Smooth muscle cell (in vitro differentiated cells): ENCODE data around the gene HNRNPK. TPM values are rescaled to one million over a fixed set of nuclear protein-coding genes. Genes with fewer than 3 reads are reported as not detected.
A peak's percentile ranks its signal among the peaks of the same experiment; 100 is the strongest.

Experiments used
- DNase-seq: peaks from one replicate; lab custom pipeline; 2025; ENCODE audit not compliant: unreplicated experiment; lab: John Stamatoyannopoulos, UW
- H2AFZ ChIP-seq: fragments of 200-600 bp; sonication (generic); 2 replicates; pipeline ENCODE4 v1.6.0; 2016; ENCODE audit warnings: antibody characterized with exemption, low read depth, mild to moderate bottlenecking
- H3F3A ChIP-seq: fragments of 200-600 bp; sonication (generic); 2 replicates; pipeline ENCODE4 v1.6.0; 2017; ENCODE audit warnings: antibody characterized with exemption, low read depth
- H3K27ac ChIP-seq: fragments of 200-600 bp; sonication (generic); 2 replicates; pipeline ENCODE4 v1.5.1; 2016; ENCODE audit warnings: low read depth, mild to moderate bottlenecking
- H3K27me3 ChIP-seq: fragments of 200-600 bp; sonication (generic); 2 replicates; pipeline ENCODE4 v1.6.1; 2016; ENCODE audit warnings: low read depth, mild to moderate bottlenecking
- H3K36me3 ChIP-seq: fragments of 200-600 bp; sonication (generic); 2 replicates; pipeline ENCODE4 v1.5.1; 2016; ENCODE audit warnings: low read depth
- H3K4me1 ChIP-seq: fragments of 200-600 bp; sonication (generic); 2 replicates; pipeline ENCODE4 v1.5.1; 2016; ENCODE audit warnings: low read depth
- H3K4me2 ChIP-seq: fragments of 200-600 bp; sonication (generic); 2 replicates; pipeline ENCODE4 v1.6.0; 2016; ENCODE audit warnings: mild to moderate bottlenecking
- H3K4me3 ChIP-seq: fragments of 200-600 bp; sonication (generic); 2 replicates; pipeline ENCODE4 v1.5.1; 2016; ENCODE audit warnings: mild to moderate bottlenecking
- H3K79me2 ChIP-seq: fragments of 200-600 bp; sonication (generic); 2 replicates; pipeline ENCODE4 v1.6.0; 2016; ENCODE audit warnings: low read depth, mild to moderate bottlenecking
- H3K9ac ChIP-seq: fragments of 200-600 bp; sonication (generic); 2 replicates; pipeline ENCODE4 v1.6.0; 2016; ENCODE audit warnings: low read depth
- H3K9me3 ChIP-seq: fragments of 200-600 bp; sonication (generic); replicated peaks from 2 replicates; pipeline ENCODE4 v1.5.1; 2016; ENCODE audit warnings: low read depth
- H4K20me1 ChIP-seq: fragments of 200-600 bp; sonication (generic); 2 replicates; pipeline ENCODE4 v1.6.0; 2016; ENCODE audit warnings: low read depth
- CTCF ChIP-seq: fragments of 200-600 bp; sonication (generic); IDR thresholded peaks from 2 replicates; pipeline ENCODE4 v1.5.1; 2017; ENCODE audit warnings: borderline replicate concordance, mild to moderate bottlenecking, antibody characterized with exemption; ENCODE audit not compliant: insufficient read depth, poor library complexity, severe bottlenecking
- WGBS: methylation state at CpG from one replicate; pipeline ENCODE4 v1.1.7; 2016; ENCODE audit warnings: low lambda C conversion rate; 5-methylcytosine and 5-hydroxymethylcytosine counted together
- polyA plus RNA-seq: library from polyadenylated mRNA; unstranded; fragments of >200 nt; fragmentation: Nextera tagmentation; extraction: Ambion mirVana; gene quantifications from 2 replicates; pipeline ENCODE4 v1.2.1, GENCODE V29; 2016
- total RNA-seq: library from RNA; depleted of rRNA; stranded (reverse); fragments of >200 nt; gene quantifications from 2 replicates; pipeline ENCODE4 v1.2.3, GENCODE V29; 2014

HNRNPK gene
- total and polyA plus RNA-seq, 2 experiments from 2014 or later, result 468 to 584 TPM

GRCh38 chr9:83930881-83931280 is 49.1 kb downstream of the HNRNPK start:
- Histone ChIP-seq H3K4me3 (no peak overlapping the region), H3K4me1 (peaks cover 18% of the 10 kb centered on the region), H3K9ac (no peak overlapping the region), H2AFZ (no peak overlapping the region), H3K9me3 (no peaks in the 10 kb centered on the region), H3K36me3 (no peaks in the 10 kb centered on the region), H3K79me2 (no peaks in the 10 kb centered on the region), H3K4me2 (no peak overlapping the region), H3K27me3 (no peaks in the 10 kb centered on the region), H3F3A (no peaks in the 10 kb centered on the region), H3K27ac (no peak overlapping the region), H4K20me1 (no peaks in the 10 kb centered on the region)
- no peak for TF ChIP-seq CTCF
- 96% methylated on average over 5 of the region's 5 CpGs for WGBS
- DNase-seq, result no peak

- no peak overlapping the region for H3K4me3 ChIP-seq
These were observed 52.4 kb downstream of the HNRNPK start for GRCh38 chr9:83927591-83927990.

GRCh38 chr9:83920927-83921707 is 58.9 kb downstream of the HNRNPK start, which contains the start of gene KIF27:
KIF27 (minus strand) TSS chr9:83921432; CDS start chr9:83915591, 5,841 bp downstream.
- H3K79me2 ChIP-seq, result no peaks in the 10 kb centered on the region
- peak within 1 kb of the TSS; percentile 93 for H2AFZ ChIP-seq
- peaks cover 5% of the 10 kb centered on the region for H3K4me1 ChIP-seq
- H3K27ac ChIP-seq, result peak within 1 kb of the TSS; percentile 93
- H3K27me3 ChIP-seq, result no peaks in the 10 kb centered on the region
- no peaks in the 10 kb centered on the region for H4K20me1 ChIP-seq
- WGBS, result under 1% methylated on average over 51 of the region's 92 CpGs
- no peaks in the 10 kb centered on the region for H3F3A ChIP-seq
- no peaks in the 10 kb centered on the region for H3K36me3 ChIP-seq
- no peaks in the 10 kb centered on the region for H3K9me3 ChIP-seq
- TF ChIP-seq CTCF, result peak; percentile 34
- peak within 1 kb of the TSS; percentile 94 for H3K4me2 ChIP-seq
- H3K4me3 ChIP-seq, result peak within 1 kb of the TSS; percentile 80
- H3K9ac ChIP-seq, result peak within 1 kb of the TSS; percentile 92
- peak; percentile 95 for DNase-seq

More at GRCh38 chr9:83927591-83927990, 52.4 kb downstream of the HNRNPK start:
- no peak overlapping the region for H3K27ac ChIP-seq
- no peak overlapping the region for H3K4me2 ChIP-seq
- no peak overlapping the region for H2AFZ ChIP-seq
- no peaks in the 10 kb centered on the region for H3K27me3 ChIP-seq
- H4K20me1 ChIP-seq, result no peaks in the 10 kb centered on the region
- H3K4me1 ChIP-seq, result no peaks in the 10 kb centered on the region
- no peaks in the 10 kb centered on the region for H3K36me3 ChIP-seq
- 95% methylated on average over 1 of the region's 1 CpG for WGBS
- H3K9me3 ChIP-seq, result no peaks in the 10 kb centered on the region
- no peaks in the 10 kb centered on the region for H3K79me2 ChIP-seq
- DNase-seq, result no peak
- TF ChIP-seq CTCF, result no peak
- no peaks in the 10 kb centered on the region for H3F3A ChIP-seq
- no peak overlapping the region for H3K9ac ChIP-seq

- no peaks in the 10 kb centered on the region for H3K9me3 ChIP-seq
- peak overlapping the region; percentile 93 for H3K27ac ChIP-seq
- no peak for TF ChIP-seq CTCF
- no peak for DNase-seq
- peaks cover 5% of the 10 kb centered on the region for H3K4me1 ChIP-seq
- H4K20me1 ChIP-seq, result no peaks in the 10 kb centered on the region
- peak overlapping the region; percentile 80 for H3K4me3 ChIP-seq
- peak overlapping the region; percentile 71 for H2AFZ ChIP-seq
- peak overlapping the region; percentile 94 for H3K4me2 ChIP-seq
- no peaks in the 10 kb centered on the region for H3F3A ChIP-seq
- H3K27me3 ChIP-seq, result no peaks in the 10 kb centered on the region
- 4% methylated on average over 16 of the region's 16 CpGs for WGBS
- H3K36me3 ChIP-seq, result no peaks in the 10 kb centered on the region
- H3K9ac ChIP-seq, result peak overlapping the region; percentile 92
- no peaks in the 10 kb centered on the region for H3K79me2 ChIP-seq
These were observed 59.5 kb downstream of the HNRNPK start for GRCh38 chr9:83920469-83920926.
